GM19468 (cell line): ENCODE measurements around the gene EEIG1.

Experiments
- ATAC-seq: cut with Tn5 transposase; IDR thresholded peaks from one replicate; pipeline ENCODE4 v1.9.1; 2021; ENCODE audit warnings: mild to moderate bottlenecking, moderate library complexity, moderate number of reproducible peaks; ENCODE audit not compliant: unreplicated experiment; ENCODE audit errors: extremely low read depth

Gene EEIG1

GRCh38 chr9:127975376-127976315, 5.1 kb downstream of the EEIG1 start:
- no peak for ATAC-seq

GRCh38 chr9:127974769-127975261, 6.0 kb downstream of the EEIG1 start:
- no peak for ATAC-seq

GRCh38 chr9:127974001-127974768, 6.6 kb downstream of the EEIG1 start:
- ATAC-seq = no peak

GRCh38 chr9:127973169-127974000, 7.4 kb downstream of the EEIG1 start:
- ATAC-seq = no peak

GRCh38 chr9:127972236-127972871, 8.4 kb downstream of the EEIG1 start:
- ATAC-seq = no peak

GRCh38 chr9:127971357-127972235, 9.2 kb downstream of the EEIG1 start:
- ATAC-seq = no peak

GRCh38 chr9:127970401-127971313, 10.1 kb downstream of the EEIG1 start:
- ATAC-seq = peak; percentile 87

- ATAC-seq = no peak
Measured at GRCh38 chr9:127968700-127969383, 11.9 kb downstream of the EEIG1 start.

GRCh38 chr9:127968042-127968441, 12.7 kb downstream of the EEIG1 start:
- ATAC-seq = no peak

- no peak for ATAC-seq
Measured at GRCh38 chr9:127967151-127967809, 13.5 kb downstream of the EEIG1 start.

- no peak for ATAC-seq
Measured at GRCh38 chr9:127966416-127967150, 14.2 kb downstream of the EEIG1 start.

- ATAC-seq = no peak
Measured at GRCh38 chr9:127965953-127966352, 14.8 kb downstream of the EEIG1 start.

- ATAC-seq = no peak
Measured at GRCh38 chr9:127963359-127964064, 17.3 kb downstream of the EEIG1 start.

- no peak for ATAC-seq
Measured at GRCh38 chr9:127963041-127963358, 17.8 kb downstream of the EEIG1 start.

- ATAC-seq = no peak
Measured at GRCh38 chr9:127962278-127962677, 18.5 kb downstream of the EEIG1 start.
